NT2/D1 (cell line): ENCODE measurements around the gene STX12.

Source experiments
- YY1 ChIP-seq: IDR thresholded peaks from 2 replicates; pipeline ENCODE4 v1.6.1; 2011; ENCODE audit not compliant: insufficient read length, insufficient read depth
- ZNF274 ChIP-seq: IDR thresholded peaks from 2 replicates; pipeline ENCODE4 v1.6.1; 2011; ENCODE audit warnings: mild to moderate bottlenecking, low read depth, low read length

DNA sequence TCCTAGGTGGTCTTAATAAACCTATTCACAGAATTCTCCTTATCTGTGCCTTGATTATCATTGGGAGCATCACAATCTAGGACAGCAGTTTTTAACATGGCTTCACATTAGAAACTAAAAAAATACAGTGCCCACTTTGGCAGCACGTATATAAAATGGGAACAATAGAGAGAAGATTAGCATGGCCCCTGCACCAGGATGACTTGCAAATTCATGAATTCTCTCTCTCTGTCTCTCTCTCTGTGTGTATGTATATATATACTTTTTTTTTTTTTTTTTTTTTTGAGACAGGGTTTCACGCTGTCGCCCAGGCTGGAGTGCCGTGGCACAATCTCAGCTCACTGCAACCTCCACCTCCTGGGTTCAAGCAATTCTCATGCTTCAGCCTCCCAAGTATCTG, 51.4 kb downstream of the STX12 start:
- TF ChIP-seq ZNF274 (no peak), YY1 (no peak)
